Caki2 (cell line): ENCODE data around the gene SETSIP. TPM values are rescaled to one million over a fixed set of nuclear protein-coding genes. Genes with fewer than 3 reads are reported as not detected.
"Not testable (repeated sequence)": the region's sequence is repeated elsewhere in the genome, so short reads cannot be mapped to it uniquely, and the experiment has no call there.

ENCODE experiments used
- DNase-seq: peaks from one replicate; pipeline ENCODE4 v3.0.0-alpha.2; 2015; ENCODE audit warnings: low read depth
- in situ Hi-C: cut with HindIII; loops from 2 replicates; pipeline ENCODE4 v1.10.0; 2016; ENCODE audit warnings: low sequenced_read_pairs, low pct_unique_long_range_greater_than_20kb, mixed read lengths
- total RNA-seq: library from RNA; depleted of rRNA; stranded (reverse); fragments of >200 nt; shearing (Covaris generic); gene quantifications from 2 replicates; pipeline ENCODE4 v1.2.3, GENCODE V29; 2014; ENCODE audit warnings: low replicate concordance; rRNA removed

The SETSIP gene
- not detected in 2 replicates for total RNA-seq

GRCh38 chr1:92075311-92075710, at the start of gene SETSIP:
Gene SETSIP (minus strand): TSS chr1:92075411. CDS start chr1:92075411, 0 bp downstream.
- no peak for DNase-seq
- in situ Hi-C loops: no loop called here

GRCh38 chr1:92123868-92124267, 48.7 kb upstream of the SETSIP start:
- DNase-seq: no peak
- in situ Hi-C loops: no loop called here

GRCh38 chr1:92118826-92119225, 43.6 kb upstream of the SETSIP start:
- DNase-seq: no peak
- in situ Hi-C loops: no loop called here

- DNase-seq: no peak
- in situ Hi-C loops: no loop called here
Observed at GRCh38 chr1:92117526-92117925, 42.3 kb upstream of the SETSIP start.

- DNase-seq: no peak
- in situ Hi-C loops: no loop called here
Observed at GRCh38 chr1:92108631-92109030, 33.4 kb upstream of the SETSIP start.

GRCh38 chr1:92105546-92106081, 30.4 kb upstream of the SETSIP start:
- DNase-seq: no peak
- in situ Hi-C loops: no loop called here

GRCh38 chr1:92096317-92096716, 21.1 kb upstream of the SETSIP start:
- in situ Hi-C loops: no loop called here
- no peak for DNase-seq

- no peak for DNase-seq
- in situ Hi-C loops: no loop called here
Observed at GRCh38 chr1:92095874-92096273, 20.7 kb upstream of the SETSIP start.

- DNase-seq: no peak
- in situ Hi-C loops: no loop called here
Observed at GRCh38 chr1:92094595-92094994, 19.4 kb upstream of the SETSIP start.

- in situ Hi-C loops: no loop called here
- no peak for DNase-seq
Observed at GRCh38 chr1:92094090-92094489, 18.9 kb upstream of the SETSIP start.

GRCh38 chr1:92091625-92092024, 16.4 kb upstream of the SETSIP start:
- in situ Hi-C loops: no loop called here
- DNase-seq: no peak

- in situ Hi-C loops: no loop called here
Observed at GRCh38 chr1:92087542-92087941, 12.3 kb upstream of the SETSIP start.

GRCh38 chr1:92085727-92086126, 10.5 kb upstream of the SETSIP start:
- DNase-seq: peak; percentile 14
- in situ Hi-C loops: no loop called here

More at GRCh38 chr1:92087542-92087941, 12.3 kb upstream of the SETSIP start:
- DNase-seq: no peak

GRCh38 chr1:92084651-92085050, 9.4 kb upstream of the SETSIP start:
- DNase-seq: no peak

GRCh38 chr1:92081031-92081430, 5.8 kb upstream of the SETSIP start:
- no peak for DNase-seq
- in situ Hi-C loops: no loop called here

More at GRCh38 chr1:92084651-92085050, 9.4 kb upstream of the SETSIP start:
- in situ Hi-C loops: no loop called here

GRCh38 chr1:92080128-92080985, 5.1 kb upstream of the SETSIP start, which contains the start of gene BTBD8:
Gene BTBD8 (plus strand): TSS chr1:92080345. CDS start chr1:92080572, 227 bp downstream.
- in situ Hi-C loops: no loop called here
- peak; percentile 77 for DNase-seq

- DNase-seq: no peak
- in situ Hi-C loops: no loop called here
Observed at GRCh38 chr1:92079441-92079840, 4.2 kb upstream of the SETSIP start.

GRCh38 chr1:92078077-92078476, 2.9 kb upstream of the SETSIP start:
- in situ Hi-C loops, DNase-seq: not testable (repeated sequence)

GRCh38 chr1:92076363-92076762, 1.2 kb upstream of the SETSIP start:
- in situ Hi-C loops: no loop called here

More at GRCh38 chr1:92076363-92076762, 1.2 kb upstream of the SETSIP start:
- DNase-seq: no peak
